ENCODE measurements around the gene TSPO.
"Not testable (repeated sequence)": the region's sequence is repeated elsewhere in the genome, so short reads cannot be mapped to it uniquely, and the experiment has no call there.

Gene TSPO

GRCh38 chr22:43151251-43152002 is at the start of gene TSPO:
Gene TSPO, plus strand, starts transcription at chr22:43151559. Its CDS starts 7,680 bp downstream, at chr22:43159239.
- peak; percentile 88 for DNase-seq

- peak; percentile 74 for DNase-seq
These were observed 47.2 kb upstream of the TSPO start for GRCh38 chr22:43104056-43104625.

- not testable (repeated sequence) for DNase-seq
These were observed 46.4 kb upstream of the TSPO start for GRCh38 chr22:43104950-43105349.

GRCh38 chr22:43106302-43106701 is 45.1 kb upstream of the TSPO start:
- DNase-seq: no peak

GRCh38 chr22:43109511-43109910 is 41.8 kb upstream of the TSPO start:
- DNase-seq: no peak

GRCh38 chr22:43109921-43110443 is 41.4 kb upstream of the TSPO start:
- DNase-seq: no peak

GRCh38 chr22:43110444-43110926 is 40.9 kb upstream of the TSPO start, which contains the start of gene BIK:
Gene BIK, plus strand, starts transcription at chr22:43110750. Its CDS starts 13,273 bp downstream, at chr22:43124023.
- peak; percentile 80 for DNase-seq

GRCh38 chr22:43110927-43111623 is 40.3 kb upstream of the TSPO start:
- DNase-seq: peak; percentile 79

GRCh38 chr22:43113526-43114251 is 37.7 kb upstream of the TSPO start:
- no peak for DNase-seq

- DNase-seq: no peak
These were observed 36.4 kb upstream of the TSPO start for GRCh38 chr22:43114958-43115357.

- DNase-seq: no peak
These were observed 34.4 kb upstream of the TSPO start for GRCh38 chr22:43116932-43117331.

- no peak for DNase-seq
These were observed 33.1 kb upstream of the TSPO start for GRCh38 chr22:43118024-43118849.

GRCh38 chr22:43118953-43119458 is 32.4 kb upstream of the TSPO start:
- DNase-seq: no peak

- no peak for DNase-seq
These were observed 24.7 kb upstream of the TSPO start for GRCh38 chr22:43126501-43127165.

- DNase-seq: no peak
These were observed 24.0 kb upstream of the TSPO start for GRCh38 chr22:43127166-43127908.

- no peak for DNase-seq
These were observed 23.2 kb upstream of the TSPO start for GRCh38 chr22:43128116-43128515.

GRCh38 chr22:43128928-43129424 is 22.4 kb upstream of the TSPO start:
- DNase-seq: no peak

GRCh38 chr22:43129426-43130425 is 21.6 kb upstream of the TSPO start:
- DNase-seq: no peak

Measured in activated effector memory CD4-positive, alpha-beta T cell treated with anti-CD3 and anti-CD28 coated beads, Interleukin-2, amount 50 U/mL, for 16 hours (primary cell).